ENCODE results near the gene PNPLA1.

- TF ChIP-seq CTCF (IDR thresholded peaks at IDR 0.05) (no peak), POLR2A (IDR thresholded peaks at IDR 0.05) (no peak)
Observed at GRCh38 chr6:36239774-36240173, 30.1 kb upstream of the PNPLA1 start.

Measured in esophagus squamous epithelium (tissue), 4 donors.